Activated T-cell treated with anti-CD3 and anti-CD28 coated beads for 4 hours (primary cell): ENCODE data around the gene SLC30A7.
A peak's percentile ranks its signal among the peaks of the same experiment; 100 is the strongest.

ENCODE experiments used
- DNase-seq: peaks from one replicate; pipeline ENCODE4 v3.0.0-alpha.2; 2020

The SLC30A7 gene

GRCh38 chr1:100989306-100990077 is 93.6 kb downstream of the SLC30A7 start:
- DNase-seq = no peak

- no peak for DNase-seq
These were observed 99.5 kb downstream of the SLC30A7 start for GRCh38 chr1:100995198-100995988.

- no peak for DNase-seq
These were observed 102.5 kb downstream of the SLC30A7 start for GRCh38 chr1:100998426-100998825.

- no peak for DNase-seq
These were observed 104.4 kb downstream of the SLC30A7 start for GRCh38 chr1:101000131-101000873.

- no peak for DNase-seq
These were observed 106.7 kb downstream of the SLC30A7 start for GRCh38 chr1:101002551-101002950.

- no peak for DNase-seq
These were observed 107.2 kb downstream of the SLC30A7 start for GRCh38 chr1:101003012-101003650.

GRCh38 chr1:101004061-101004460 is 108.2 kb downstream of the SLC30A7 start:
- DNase-seq = no peak

GRCh38 chr1:101004670-101005069 is 108.8 kb downstream of the SLC30A7 start:
- DNase-seq = no peak

- DNase-seq = no peak
These were observed 109.3 kb downstream of the SLC30A7 start for GRCh38 chr1:101005183-101005582.

GRCh38 chr1:101005871-101006270 is 110.0 kb downstream of the SLC30A7 start:
- DNase-seq = no peak

- no peak for DNase-seq
These were observed 110.7 kb downstream of the SLC30A7 start for GRCh38 chr1:101006553-101006952.

- no peak for DNase-seq
These were observed 112.4 kb downstream of the SLC30A7 start for GRCh38 chr1:101008229-101008834.

- DNase-seq = no peak
These were observed 117.9 kb downstream of the SLC30A7 start for GRCh38 chr1:101013776-101014175.

- DNase-seq = no peak
These were observed 121.6 kb downstream of the SLC30A7 start for GRCh38 chr1:101017448-101017847.

- DNase-seq = no peak
These were observed 126.4 kb downstream of the SLC30A7 start for GRCh38 chr1:101022294-101022693.

GRCh38 chr1:101025283-101025656 is 129.4 kb downstream of the SLC30A7 start:
- DNase-seq = peak; percentile 20

- DNase-seq = peak; percentile 87
These were observed 130.0 kb downstream of the SLC30A7 start, which contains the start of gene DPH5 for GRCh38 chr1:101025657-101026429. Gene DPH5 (minus strand): TSS chr1:101025784. CDS start chr1:101025443, 341 bp downstream.

- no peak for DNase-seq
These were observed 130.5 kb downstream of the SLC30A7 start for GRCh38 chr1:101026430-101026788.

- no peak for DNase-seq
These were observed 131.4 kb downstream of the SLC30A7 start for GRCh38 chr1:101027194-101027772.

GRCh38 chr1:101028466-101028865 is 132.6 kb downstream of the SLC30A7 start:
- no peak for DNase-seq

- DNase-seq = no peak
These were observed 133.3 kb downstream of the SLC30A7 start for GRCh38 chr1:101029184-101029583.
